Sciatic nerve (tissue), 2 donors: ENCODE measurements around the gene RUSC2. TPM values are rescaled to one million over a fixed set of nuclear protein-coding genes. Genes with fewer than 3 reads are reported as not detected.
A peak's percentile ranks its signal among the peaks of the same experiment; 100 is the strongest.
"Not testable (repeated sequence)": the region's sequence is repeated elsewhere in the genome, so short reads cannot be mapped to it uniquely, and the experiment has no call there.

Source experiments
- ATAC-seq: fragments of 200-7000 bp; cut with Tn5 transposase; one replicate; pipeline ENCODE4 v1.9.1; 2020; ENCODE audit warnings: mild to moderate bottlenecking, moderate library complexity
- DNase-seq: peaks from one replicate; pipeline ENCODE4 v3.0.0-alpha.2; 2020; ENCODE audit warnings: low spot score
- intact Hi-C: fragments of 100-400 bp; cut with DNase I; formaldehyde crosslinking; loops from one replicate; pipeline ENCODE4 v1.14.2; 2022
- total RNA-seq: library from RNA; stranded (reverse); fragmentation: NEBNext Ultra II Directional; extraction: Animal tissue kit (Norgen Biotek cat#: 25700); gene quantifications from one replicate; pipeline ENCODE4 v1.2.1, GENCODE V29; 2021
- donor health status: DM: no; HTN: no; CAD: no.
- donor health status: DM: no; HTN: no; CAD: no.

The RUSC2 gene
- total RNA-seq, 1 donor from 2014 or later: 45.7 TPM

DNA sequence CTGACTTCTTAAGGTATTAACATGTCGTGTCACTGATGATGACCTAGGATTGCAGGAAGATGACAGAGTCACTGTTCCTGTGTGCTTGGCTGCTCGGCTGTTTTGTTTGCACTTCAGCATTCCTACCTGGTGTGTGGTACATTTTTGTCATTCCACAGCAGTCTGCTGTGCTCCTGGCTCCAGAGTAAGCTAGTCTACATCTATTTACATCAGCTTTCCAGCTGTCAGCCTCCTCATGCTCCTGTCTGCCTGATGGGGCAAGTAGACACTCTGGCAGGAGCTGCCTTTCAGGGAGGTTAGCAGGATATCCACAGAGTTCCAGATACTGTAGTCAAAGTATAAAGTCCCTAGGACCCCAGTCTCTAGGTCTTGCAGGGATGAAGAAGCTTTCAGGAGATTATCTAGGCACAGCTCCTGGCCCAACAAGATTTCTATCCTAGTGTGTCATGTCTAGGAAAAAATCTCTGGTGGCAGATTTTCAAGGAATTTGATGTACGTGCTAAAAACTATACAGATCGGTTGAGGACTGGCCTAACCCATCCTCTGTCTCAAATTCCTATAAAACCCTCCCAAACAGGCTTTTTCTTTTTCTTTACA, 28.4 kb downstream of the RUSC2 start:
- intact Hi-C loops: loop anchor here (5.0 kb wide), 1 partner anchor 1351 kb away; no protein-coding TSS in a partner anchor
- no peak for DNase-seq
- no peak for ATAC-seq

DNA sequence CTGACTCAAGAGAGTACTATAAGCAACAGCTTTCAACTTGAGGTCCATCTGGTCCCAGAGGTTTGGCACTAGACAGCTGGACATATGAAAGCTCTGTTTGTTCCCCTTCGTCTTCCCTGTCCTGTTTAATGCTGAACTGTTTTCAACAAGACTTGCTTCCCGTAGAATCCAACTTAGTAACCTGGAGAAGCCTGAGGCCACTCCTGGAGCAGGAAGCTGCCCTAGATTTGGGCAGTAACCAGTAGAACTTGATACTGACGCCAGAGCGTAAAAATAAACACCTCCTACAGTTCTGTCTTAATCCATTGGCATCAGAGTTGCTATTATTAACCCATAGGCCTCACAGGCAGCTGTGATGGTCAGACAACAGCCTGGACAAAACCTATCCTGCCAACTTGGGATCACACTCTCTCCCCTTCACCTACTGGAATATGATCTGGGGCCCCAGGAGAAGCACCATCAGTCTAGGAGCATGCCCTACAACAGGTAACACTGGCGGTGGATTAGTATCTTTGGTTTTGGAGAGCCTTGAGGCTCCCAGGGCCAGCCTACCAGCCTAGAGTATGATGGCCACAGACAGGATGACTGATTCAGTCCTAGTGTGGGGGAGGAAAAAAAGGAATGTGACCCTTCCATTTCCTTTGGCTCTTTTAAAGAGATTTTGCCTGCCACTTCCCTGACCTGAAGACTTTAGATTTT, 29.2 kb downstream of the RUSC2 start:
- intact Hi-C loops: loop anchor here (5.0 kb wide), 1 partner anchor 1352 kb away; no protein-coding TSS in a partner anchor
- DNase-seq: no peak
- peak; percentile 74 for ATAC-seq

DNA sequence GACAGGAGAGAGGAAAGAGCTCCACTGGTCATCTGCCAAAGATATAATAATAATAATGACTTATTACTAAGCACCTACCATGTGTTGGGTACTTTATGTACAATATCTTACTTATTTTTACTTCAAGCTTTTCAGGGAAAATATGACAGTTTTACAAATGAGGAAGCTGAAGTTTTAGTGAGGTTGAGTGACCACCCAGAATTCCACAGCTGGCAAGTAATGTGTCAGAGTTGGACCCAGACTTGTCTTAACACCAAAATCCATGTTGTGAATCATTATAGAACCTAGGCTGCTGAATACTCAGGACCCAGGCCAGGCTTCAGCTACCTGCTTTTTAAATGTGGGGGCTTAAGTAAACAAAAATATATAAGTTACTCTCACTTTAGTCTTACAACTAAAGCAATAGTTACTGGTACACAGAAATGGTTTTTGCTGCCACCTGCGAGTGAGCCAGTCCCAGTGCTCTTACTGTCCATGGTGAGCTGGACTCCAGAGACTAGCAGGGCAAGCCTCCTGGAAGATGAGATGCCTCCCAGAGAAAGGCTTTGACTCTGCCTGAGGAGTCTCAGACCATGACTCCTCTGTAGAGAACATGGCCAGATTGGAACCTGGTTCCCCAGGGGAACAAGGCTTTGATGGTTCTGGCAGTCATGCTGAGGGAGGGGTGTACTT, 29.9 kb downstream of the RUSC2 start:
- DNase-seq: no peak
- no peak for ATAC-seq
- intact Hi-C loops: loop anchor here (5.0 kb wide), 1 partner anchor 1353 kb away; no protein-coding TSS in a partner anchor

GRCh38 chr9:35520364-35520710, 30.4 kb downstream of the RUSC2 start:
- intact Hi-C loops: no loop called here
- DNase-seq (no peak), ATAC-seq (no peak)

DNA sequence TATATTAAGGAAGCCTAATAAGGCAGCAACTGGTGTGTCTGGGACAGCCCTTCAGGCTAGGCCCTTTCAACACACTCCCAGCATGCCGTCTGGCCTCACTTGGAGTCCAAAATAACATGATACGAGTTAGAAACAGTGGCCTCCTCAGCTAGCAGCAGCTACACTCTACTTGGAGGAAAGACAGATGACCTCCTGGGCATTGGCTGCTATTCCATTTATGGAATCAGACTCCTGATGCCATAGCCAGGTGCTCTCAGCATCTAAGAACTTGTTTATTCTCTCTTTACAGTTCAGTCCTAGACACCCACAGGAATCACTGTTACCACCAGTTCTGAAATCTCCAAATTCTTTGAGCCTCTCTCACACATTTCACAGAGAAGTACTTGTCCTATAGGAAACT, 31.8 kb downstream of the RUSC2 start:
- no peak for DNase-seq
- no peak for ATAC-seq
- intact Hi-C loops: no loop called here

- ATAC-seq: no peak
- intact Hi-C loops: no loop called here
- DNase-seq: no peak
Measured at GRCh38 chr9:35522187-35522586, 32.3 kb downstream of the RUSC2 start.

GRCh38 chr9:35522700-35523099, 32.8 kb downstream of the RUSC2 start:
- intact Hi-C loops: no loop called here
- ATAC-seq (no peak), DNase-seq (no peak)

DNA sequence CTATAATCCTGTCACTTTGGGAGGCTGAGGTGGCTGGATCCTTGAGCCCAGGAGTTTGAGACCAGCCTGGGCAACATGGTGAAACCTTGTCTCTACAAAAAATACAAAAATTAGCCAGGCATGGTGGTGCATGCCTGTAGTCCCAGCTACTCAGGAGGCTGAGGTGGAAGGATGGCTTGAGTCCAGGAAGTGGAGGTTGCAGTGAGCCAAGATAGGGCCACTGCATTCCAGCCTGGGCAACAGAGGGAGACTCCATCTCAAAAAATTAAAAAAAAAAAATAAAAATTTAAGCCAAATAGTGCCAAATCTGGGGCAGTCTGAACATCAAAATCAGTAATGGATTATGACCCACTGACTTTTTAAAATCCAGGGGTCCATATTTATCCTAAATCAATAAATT, 33.6 kb downstream of the RUSC2 start:
- DNase-seq, intact Hi-C loops, ATAC-seq: not testable (repeated sequence)

DNA sequence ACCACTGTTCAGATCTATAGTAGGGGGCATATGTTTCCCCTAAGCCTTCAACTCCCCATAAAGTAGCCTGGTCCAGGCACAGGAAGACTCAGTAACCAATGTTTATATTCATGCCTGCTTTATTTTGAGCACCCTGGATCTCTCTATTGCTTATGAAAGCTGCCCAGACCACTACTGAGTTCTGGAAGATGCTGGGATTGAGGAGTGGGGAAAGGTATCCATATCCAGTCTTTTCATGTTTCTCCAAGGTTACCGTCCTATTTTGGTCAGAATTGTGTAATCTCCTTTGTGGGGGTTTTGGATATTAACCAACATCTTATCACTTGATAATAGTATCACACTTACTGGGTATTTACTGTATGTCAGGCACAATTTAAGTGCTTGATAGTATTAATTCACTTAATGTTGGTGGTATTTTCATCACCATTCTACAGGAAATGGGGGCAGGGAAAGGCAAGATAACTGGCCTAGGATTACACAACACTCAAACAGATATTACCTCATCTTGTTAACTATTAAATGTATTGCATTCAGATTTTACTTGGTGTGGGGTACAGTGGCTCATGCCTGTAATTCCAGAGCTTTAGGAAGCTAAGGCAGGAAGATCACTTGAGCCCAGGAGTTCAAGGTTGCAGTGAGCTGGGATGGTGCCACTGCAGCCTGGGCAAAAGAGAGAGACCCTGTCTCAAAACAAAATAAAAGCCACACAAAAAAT, 36.3 kb downstream of the RUSC2 start:
- DNase-seq (no peak), ATAC-seq (peak; percentile 88)
- intact Hi-C loops: no loop called here

GRCh38 chr9:35529161-35529823, 39.4 kb downstream of the RUSC2 start:
- DNase-seq (no peak), ATAC-seq (no peak)
- intact Hi-C loops: no loop called here

DNA sequence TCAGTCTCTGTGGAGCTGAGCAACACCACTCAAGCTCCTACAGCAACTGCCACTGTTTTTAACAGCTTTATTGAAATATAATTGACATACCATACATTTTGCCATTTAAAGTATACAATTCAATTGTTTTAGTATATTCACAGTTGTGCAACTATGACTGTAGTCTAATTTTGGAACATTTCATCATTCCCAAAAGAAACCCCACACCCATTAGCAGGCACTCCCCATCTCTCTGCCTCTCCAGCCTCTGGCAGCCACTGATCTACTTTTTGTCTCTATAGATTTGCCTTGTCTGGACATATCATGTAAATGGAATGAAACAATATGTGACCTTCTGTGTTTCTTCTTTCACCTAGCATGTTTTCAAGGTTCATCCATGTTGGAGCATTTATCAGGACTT, 43.5 kb downstream of the RUSC2 start:
- intact Hi-C loops: loop anchor here (2.0 kb wide), 1 partner anchor 39 kb away; no protein-coding TSS in a partner anchor
- ATAC-seq: no peak
- no peak for DNase-seq

DNA sequence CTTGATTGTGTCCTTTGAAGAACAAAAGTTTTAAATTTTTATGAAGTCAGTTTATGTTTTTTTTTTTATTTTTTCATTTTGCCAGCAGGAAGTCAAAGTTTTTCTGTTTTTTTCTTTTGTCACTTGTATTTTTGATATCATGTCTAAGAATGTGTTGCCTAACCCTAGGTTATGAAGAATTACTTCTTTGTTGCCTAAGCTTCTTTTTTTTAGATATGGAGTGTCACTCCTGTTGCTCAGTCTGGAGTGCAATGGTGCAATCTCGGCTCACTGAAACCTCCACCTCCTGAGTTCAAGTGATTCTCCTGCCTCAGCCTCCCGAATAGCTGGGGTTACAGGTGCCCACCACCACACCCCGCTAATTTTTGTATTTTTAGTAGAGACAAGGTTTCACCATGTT, 45.0 kb downstream of the RUSC2 start:
- ATAC-seq, DNase-seq, intact Hi-C loops: not testable (repeated sequence)

DNA sequence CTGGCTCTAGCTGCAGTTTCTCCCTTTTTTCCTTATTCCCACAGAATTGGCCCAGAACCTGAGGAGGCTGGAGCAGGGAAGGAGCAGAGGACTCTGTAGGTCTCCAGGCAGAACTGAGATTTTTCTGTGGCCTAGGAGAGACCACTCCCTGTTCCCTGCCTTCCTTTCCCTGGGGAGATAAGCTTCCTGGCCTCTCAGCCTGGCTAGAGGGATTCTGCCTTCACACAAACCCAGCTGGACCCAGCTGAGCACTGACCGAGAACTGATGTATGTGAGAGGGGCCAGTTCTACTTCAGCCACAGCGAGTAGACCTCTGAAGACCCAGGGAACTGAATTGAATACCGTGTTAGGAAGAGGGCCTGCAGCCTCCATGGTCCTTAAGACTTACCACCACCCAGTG, 48.0 kb downstream of the RUSC2 start:
- ATAC-seq (peak; percentile 81), DNase-seq (no peak)
- intact Hi-C loops: no loop called here

DNA sequence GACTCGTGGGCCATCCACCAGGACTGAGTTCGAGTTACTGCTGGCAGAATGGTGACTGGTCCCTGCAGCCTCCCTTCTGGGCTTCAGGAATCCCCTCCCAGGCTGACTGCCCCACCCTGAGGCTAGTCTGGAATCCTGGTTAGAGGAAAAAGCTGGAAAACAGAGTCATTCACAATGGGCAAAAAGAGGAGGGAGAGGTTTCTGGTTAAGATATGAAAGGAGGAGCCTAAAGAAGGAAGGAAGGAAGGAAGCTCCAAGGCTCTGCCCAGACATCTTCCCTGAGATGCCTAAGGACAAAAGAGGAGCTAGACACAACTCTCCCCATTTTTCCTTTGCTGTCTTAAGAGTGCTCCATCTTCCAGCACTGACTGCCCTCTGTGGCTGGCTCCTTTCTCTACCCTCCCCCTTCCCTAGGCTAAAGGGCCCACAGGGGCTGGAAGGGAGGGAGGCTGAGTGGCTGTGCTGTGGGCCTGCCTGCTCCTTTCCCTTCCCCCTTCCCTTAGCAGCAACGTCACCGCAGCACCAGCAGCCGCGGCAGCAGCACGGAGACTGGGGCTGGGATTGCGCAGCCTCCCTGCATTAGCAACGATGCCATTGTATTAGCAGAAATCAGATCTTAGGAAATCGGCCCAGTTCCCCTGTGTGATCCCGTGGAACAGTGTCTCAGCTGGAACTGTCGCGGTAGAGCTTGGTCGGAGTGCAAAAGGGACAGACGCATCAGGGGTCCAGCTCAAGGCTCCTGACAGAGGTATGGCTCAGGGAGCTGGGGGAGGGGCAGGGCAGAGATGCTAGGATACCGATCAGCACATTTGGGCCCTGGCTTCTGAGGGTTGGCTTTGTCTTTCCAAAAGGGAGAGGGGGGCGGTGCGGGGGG, 48.7 kb downstream of the RUSC2 start:
- ATAC-seq (peak; percentile 96), DNase-seq (peak; percentile 83)
- intact Hi-C loops: no loop called here
